SU-DHL-6 (cell line): Measurements from ENCODE around the gene STX8.

ENCODE experiments used
- H2AFZ ChIP-seq: fragments of 200-600 bp; sonication (generic); 2 replicates; pipeline ENCODE4 v1.6.1; 2014; ENCODE audit warnings: low read depth, mild to moderate bottlenecking, moderate library complexity, mixed read lengths, antibody characterized with exemption, low read length; ENCODE audit not compliant: severe bottlenecking
- H3F3A ChIP-seq: fragments of 200-600 bp; shearing (Covaris generic); 2 replicates; pipeline ENCODE4 v1.6.0; 2016; ENCODE audit warnings: antibody characterized with exemption, mild to moderate bottlenecking; ENCODE audit not compliant: insufficient read depth
- H3K27ac ChIP-seq: fragments of 200-600 bp; sonication (generic); 2 replicates; pipeline ENCODE4 v1.5.1; 2016; ENCODE audit warnings: low read depth, mild to moderate bottlenecking, low read length, moderate library complexity, mixed read lengths
- H3K27me3 ChIP-seq: fragments of 200-600 bp; sonication (generic), shearing (Covaris generic); 2 replicates; pipeline ENCODE4 v1.6.0; 2014; ENCODE audit warnings: mild to moderate bottlenecking, low read length
- H3K36me3 ChIP-seq: fragments of 200-600 bp; sonication (generic); 2 replicates; pipeline ENCODE4 v1.6.1; 2014; ENCODE audit warnings: mild to moderate bottlenecking, low read length, mixed read lengths
- H3K4me2 ChIP-seq: fragments of 300-600, 200-600 bp; shearing (Covaris generic), sonication (generic); 2 replicates; pipeline ENCODE4 v1.6.0; 2014; ENCODE audit warnings: low read length, low read depth, mild to moderate bottlenecking; ENCODE audit not compliant: poor library complexity, severe bottlenecking
- H3K4me3 ChIP-seq: fragments of 200-600 bp; sonication (generic); 2 replicates; pipeline ENCODE4 v1.5.1; 2014; ENCODE audit warnings: antibody characterized with exemption, low read length, mild to moderate bottlenecking, mixed read lengths; ENCODE audit not compliant: insufficient read depth, poor library complexity, severe bottlenecking
- H3K79me2 ChIP-seq: fragments of 200-600 bp; sonication (generic); 2 replicates; pipeline ENCODE4 v1.6.1; 2014; ENCODE audit warnings: mild to moderate bottlenecking, low read length, moderate library complexity; ENCODE audit not compliant: insufficient read depth
- H3K9ac ChIP-seq: fragments of 200-600 bp; sonication (generic); 2 replicates; pipeline ENCODE4 v1.7.0; 2014; ENCODE audit warnings: mild to moderate bottlenecking, low read length
- H3K9me2 ChIP-seq: fragments of 200-600 bp; sonication (generic); replicated peaks from 2 replicates; pipeline ENCODE4 v1.6.1; 2014; ENCODE audit warnings: low read length; ENCODE audit not compliant: insufficient read depth
- H3K9me3 ChIP-seq: fragments of 200-600 bp; sonication (generic); 2 replicates; pipeline ENCODE4 v1.6.1; 2014; ENCODE audit warnings: low read length, mixed read lengths; ENCODE audit not compliant: insufficient read depth
- H4K20me1 ChIP-seq: fragments of 200-600 bp; sonication (generic); 2 replicates; pipeline ENCODE4 v1.6.1; 2014; ENCODE audit warnings: low read depth, mild to moderate bottlenecking, antibody characterized with exemption, low read length, moderate library complexity, mixed read lengths
- EZH2phosphoT487 ChIP-seq: fragments of 200-600 bp; sonication (generic), shearing (Covaris generic); conservative IDR thresholded peaks from 2 replicates; pipeline ENCODE4 v1.6.1; 2018; ENCODE audit warnings: mild to moderate bottlenecking, antibody characterized with exemption, low read length, moderate library complexity, mixed read lengths
- TF ChIP-seq, protein P1 (sequence below): fragments of 200-600 bp; sonication (generic); IDR thresholded peaks from one replicate; pipeline ENCODE4 v1.5.1; 2017; ENCODE audit warnings: antibody characterized with exemption, mild to moderate bottlenecking, low read length, moderate library complexity; ENCODE audit not compliant: insufficient read depth, poor library complexity, severe bottlenecking

Gene STX8

DNA sequence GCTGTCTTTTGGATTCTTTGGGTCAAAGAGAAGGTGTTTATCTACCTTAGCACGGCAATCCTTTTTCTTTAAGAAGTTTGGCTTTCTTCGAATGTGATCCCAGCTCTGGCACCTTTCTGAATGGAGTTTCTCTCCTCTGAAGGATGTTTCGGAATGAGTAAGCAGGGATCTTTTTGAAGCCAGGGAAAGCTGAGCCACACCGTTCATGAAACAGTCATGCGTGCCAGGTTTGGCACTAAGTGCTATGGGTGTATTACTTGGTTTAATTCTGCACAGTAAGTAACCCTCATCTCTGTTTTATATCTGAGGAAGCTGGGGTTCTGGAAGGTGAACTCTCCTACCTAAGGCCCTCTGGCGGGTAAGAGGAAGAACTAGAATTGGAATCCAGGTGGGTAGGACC is 319.8 kb downstream of the STX8 start:
- Histone ChIP-seq H4K20me1 (no peaks in the 10 kb centered on the region), H2AFZ (no peak overlapping the region), H3K9me3 (no peaks in the 10 kb centered on the region), H3K9ac (no peak overlapping the region), H3F3A (no peaks in the 10 kb centered on the region), H3K79me2 (no peaks in the 10 kb centered on the region), H3K9me2 (no peaks in the 10 kb centered on the region), H3K36me3 (no peaks in the 10 kb centered on the region), H3K4me3 (no peak overlapping the region), H3K27ac (no peak overlapping the region), H3K4me2 (no peak overlapping the region), H3K27me3 (no peaks in the 10 kb centered on the region)
- TF ChIP-seq EZH2phosphoT487, result no peak
- TF ChIP-seq, protein P1, sequence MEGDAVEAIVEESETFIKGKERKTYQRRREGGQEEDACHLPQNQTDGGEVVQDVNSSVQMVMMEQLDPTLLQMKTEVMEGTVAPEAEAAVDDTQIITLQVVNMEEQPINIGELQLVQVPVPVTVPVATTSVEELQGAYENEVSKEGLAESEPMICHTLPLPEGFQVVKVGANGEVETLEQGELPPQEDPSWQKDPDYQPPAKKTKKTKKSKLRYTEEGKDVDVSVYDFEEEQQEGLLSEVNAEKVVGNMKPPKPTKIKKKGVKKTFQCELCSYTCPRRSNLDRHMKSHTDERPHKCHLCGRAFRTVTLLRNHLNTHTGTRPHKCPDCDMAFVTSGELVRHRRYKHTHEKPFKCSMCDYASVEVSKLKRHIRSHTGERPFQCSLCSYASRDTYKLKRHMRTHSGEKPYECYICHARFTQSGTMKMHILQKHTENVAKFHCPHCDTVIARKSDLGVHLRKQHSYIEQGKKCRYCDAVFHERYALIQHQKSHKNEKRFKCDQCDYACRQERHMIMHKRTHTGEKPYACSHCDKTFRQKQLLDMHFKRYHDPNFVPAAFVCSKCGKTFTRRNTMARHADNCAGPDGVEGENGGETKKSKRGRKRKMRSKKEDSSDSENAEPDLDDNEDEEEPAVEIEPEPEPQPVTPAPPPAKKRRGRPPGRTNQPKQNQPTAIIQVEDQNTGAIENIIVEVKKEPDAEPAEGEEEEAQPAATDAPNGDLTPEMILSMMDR, result no peak

DNA sequence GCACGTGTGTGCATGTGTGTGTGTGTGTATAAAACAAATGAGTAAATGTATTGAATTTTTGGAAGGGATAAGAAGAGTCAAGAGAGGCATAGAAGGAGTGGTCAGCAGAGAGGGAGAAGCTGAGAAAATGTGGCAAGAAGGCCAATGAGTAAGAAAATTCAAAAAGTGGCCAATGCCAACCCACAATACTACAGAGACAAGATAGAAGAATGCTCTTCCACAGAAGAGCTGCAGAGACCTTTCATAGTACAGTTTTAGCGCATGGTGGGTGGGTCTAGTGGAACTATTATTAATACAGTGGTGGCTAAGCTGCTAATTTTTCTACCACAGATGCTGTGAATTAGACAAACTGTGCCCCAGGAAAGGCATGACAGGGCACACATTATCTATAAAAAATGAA is 320.8 kb downstream of the STX8 start:
- Histone ChIP-seq H3K79me2 (no peaks in the 10 kb centered on the region), H3K27me3 (no peaks in the 10 kb centered on the region), H3K36me3 (no peaks in the 10 kb centered on the region), H3K9me3 (no peaks in the 10 kb centered on the region), H3K4me3 (no peak overlapping the region), H3K9me2 (no peaks in the 10 kb centered on the region), H3F3A (no peaks in the 10 kb centered on the region), H4K20me1 (no peaks in the 10 kb centered on the region), H3K27ac (no peak overlapping the region), H2AFZ (no peak overlapping the region), H3K4me2 (no peak overlapping the region), H3K9ac (no peak overlapping the region)
- TF ChIP-seq EZH2phosphoT487, result no peak
- TF ChIP-seq, protein P1, result no peak

DNA sequence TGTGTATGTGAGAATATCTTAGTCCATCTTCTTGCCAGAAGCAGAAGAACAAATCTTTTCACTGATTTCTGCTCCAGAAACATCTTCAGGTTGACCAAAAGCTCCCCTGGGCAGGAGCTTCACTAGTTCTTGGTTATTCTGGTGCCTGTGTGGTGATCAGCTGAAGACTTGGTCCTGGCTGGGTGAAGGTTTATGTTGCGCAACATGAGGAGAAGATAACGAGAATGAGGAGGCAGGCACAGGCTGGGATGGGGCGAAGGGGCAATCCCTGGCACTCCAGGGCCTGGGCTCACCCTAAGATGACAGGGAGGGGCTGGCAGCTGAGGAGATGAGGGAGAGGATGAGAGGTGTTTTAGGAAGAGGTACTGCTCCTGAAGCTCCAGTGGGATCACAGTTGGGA is 322.3 kb downstream of the STX8 start:
- Histone ChIP-seq H3K9me2 (no peaks in the 10 kb centered on the region), H3F3A (no peaks in the 10 kb centered on the region), H3K27me3 (no peaks in the 10 kb centered on the region), H3K9me3 (no peaks in the 10 kb centered on the region), H4K20me1 (no peaks in the 10 kb centered on the region), H3K79me2 (no peaks in the 10 kb centered on the region), H3K4me2 (no peak overlapping the region), H3K4me3 (no peak overlapping the region), H3K36me3 (no peaks in the 10 kb centered on the region), H3K27ac (no peak overlapping the region), H2AFZ (no peak overlapping the region), H3K9ac (no peak overlapping the region)
- TF ChIP-seq, protein P1, result no peak
- no peak for TF ChIP-seq EZH2phosphoT487
